ENCODE data around the gene EFL1. TPM values are rescaled to one million over a fixed set of nuclear protein-coding genes. Genes with fewer than 3 reads are reported as not detected.
A peak's percentile ranks its signal among the peaks of the same experiment; 100 is the strongest.

Gene EFL1
- total and polyA plus RNA-seq, 2 of the 4 experiments (the other 2 are of a cell fraction) = 10.1 to 24.6 TPM

GRCh38 chr15:82130248-82130647, 132.3 kb downstream of the EFL1 start:
- H3K9me1 ChIP-seq (ENCODE audit: insufficient read depth, low read length) = peaks cover 28% of the 10 kb centered on the region
- TF ChIP-seq MAFK (IDR thresholded peaks at IDR 0.05; ENCODE audit: low read depth, low read length) (peak; percentile 11; the same call in 1 of the 2 replicates), CTCF (conservative IDR thresholded peaks at IDR 0.05; ENCODE audit: low read depth, low read length) (no peak)
- H3K9ac ChIP-seq (ENCODE audit: low read depth, low read length) = peak overlapping the region; percentile 19; the same call in 1 of the 2 replicates
- H3K23ac ChIP-seq (ENCODE audit: low read depth, low read length) = peak overlapping the region; percentile 66
- no peaks in the 10 kb centered on the region for H3K36me3 ChIP-seq (ENCODE audit: control insufficient read depth, insufficient read depth, low read length)
- in situ Hi-C loops (cut with MboI; ENCODE audit: low sequenced_read_pairs) (no loop called here), dilution Hi-C loops (cut with HindIII; ENCODE audit: low sequenced_read_pairs, unreplicated experiment) (no loop called here), intact Hi-C loops (cut with micrococcal nuclease) (no loop called here)
- H3K18ac ChIP-seq (ENCODE audit: low read depth, low read length) = peak overlapping the region; percentile 93
- peak overlapping the region; percentile 90 for H3K4ac ChIP-seq (ENCODE audit: low read depth, low read length)
- peak overlapping the region; percentile 19 to 88 for H4K8ac ChIP-seq (ENCODE audit: low read depth in 2 of 2, low read length in 2 of 2)
- H3K79me1 ChIP-seq (ENCODE audit: low read depth in 1 of 2, low read length in 2 of 2) = peaks cover 0 to 28% of the 10 kb centered on the region in 2 experiments; a peak in 2 of 4 replicates
- H3K27me3 ChIP-seq (ENCODE audit: control insufficient read depth, insufficient read depth, low read length) = no peaks in the 10 kb centered on the region
- no peak overlapping the region for H2AK9ac ChIP-seq (replicated peaks; ENCODE audit: low read depth, low read length, poor library complexity)
- no peaks in the 10 kb centered on the region for H3K9me3 ChIP-seq (ENCODE audit: control insufficient read depth, insufficient read depth, low read length)
- DNase-seq (no peak), ATAC-seq (ENCODE audit: low read depth) (no peak)
- peak overlapping the region; percentile 93 for H4K5ac ChIP-seq (ENCODE audit: low read depth, low read length)
- BruUV-seq (replicated peaks) = no TSS peak
- peak overlapping the region; percentile 85; the same call in 2 of the 3 replicates for H2BK15ac ChIP-seq (ENCODE audit: low read depth, low read length)
- H4K20me1 ChIP-seq (ENCODE audit: insufficient read depth, low read length) = no peaks in the 10 kb centered on the region
- no peak overlapping the region for H3K56ac ChIP-seq (ENCODE audit: extremely low read depth, insufficient read depth, low read length)
- H3K27ac ChIP-seq (ENCODE audit: insufficient read depth, low read length) = peak overlapping the region; percentile 71
- peaks cover 28% of the 10 kb centered on the region for H3K4me1 ChIP-seq (ENCODE audit: control insufficient read depth, insufficient read depth, low read length)
- H3K14ac ChIP-seq (replicated peaks; ENCODE audit: low read depth, low read length) = peak overlapping the region; percentile 18
- peak overlapping the region; percentile 95 for H2BK5ac ChIP-seq (ENCODE audit: low read depth, low read length, poor library complexity, severe bottlenecking)
- peak overlapping the region; percentile 89 for H2BK120ac ChIP-seq (ENCODE audit: low read depth, low read length)
- H4K91ac ChIP-seq (ENCODE audit: insufficient read depth, low read depth, low read length) = peak overlapping the region; percentile 85
- WGBS, 2 experiments (ENCODE audit: extremely low coverage in 2 of 2, insufficient read length in 1 of 2) = no CpG with 5 or more reads among the region's 4 CpGs
- no peak overlapping the region for H3K4me3 ChIP-seq (ENCODE audit: insufficient read depth, low read depth, low read length)
- H2AFZ ChIP-seq (replicated peaks; ENCODE audit: low read length, poor library complexity) = no peak overlapping the region
- H2BK20ac ChIP-seq (ENCODE audit: low read depth, low read length) = peak overlapping the region; percentile 81
- POLR2A ChIA-PET (ENCODE audit: unreplicated experiment) = no interaction called here
- CTCF ChIA-PET = interaction anchor here (0.6 to 2.0 kb wide), 3 partner anchors 10 to 31 kb away, joined by 3 to 7 read pairs (median 4); no protein-coding TSS in a partner anchor
- peak overlapping the region; percentile 35 for H3K4me2 ChIP-seq (ENCODE audit: low read depth, low read length)
- H2AK5ac ChIP-seq (ENCODE audit: low read depth, low read length) = peak overlapping the region; percentile 89
